GM15510 (cell line): ENCODE data around the gene TRA2B.
A peak's percentile ranks its signal among the peaks of the same experiment; 100 is the strongest.

Experiments used
- POLR2A ChIP-seq: IDR thresholded peaks from 3 replicates; pipeline ENCODE4 v1.6.1; 2011; ENCODE audit warnings: borderline replicate concordance; ENCODE audit not compliant: insufficient read length; ENCODE audit errors: extremely low read depth

Gene TRA2B

DNA sequence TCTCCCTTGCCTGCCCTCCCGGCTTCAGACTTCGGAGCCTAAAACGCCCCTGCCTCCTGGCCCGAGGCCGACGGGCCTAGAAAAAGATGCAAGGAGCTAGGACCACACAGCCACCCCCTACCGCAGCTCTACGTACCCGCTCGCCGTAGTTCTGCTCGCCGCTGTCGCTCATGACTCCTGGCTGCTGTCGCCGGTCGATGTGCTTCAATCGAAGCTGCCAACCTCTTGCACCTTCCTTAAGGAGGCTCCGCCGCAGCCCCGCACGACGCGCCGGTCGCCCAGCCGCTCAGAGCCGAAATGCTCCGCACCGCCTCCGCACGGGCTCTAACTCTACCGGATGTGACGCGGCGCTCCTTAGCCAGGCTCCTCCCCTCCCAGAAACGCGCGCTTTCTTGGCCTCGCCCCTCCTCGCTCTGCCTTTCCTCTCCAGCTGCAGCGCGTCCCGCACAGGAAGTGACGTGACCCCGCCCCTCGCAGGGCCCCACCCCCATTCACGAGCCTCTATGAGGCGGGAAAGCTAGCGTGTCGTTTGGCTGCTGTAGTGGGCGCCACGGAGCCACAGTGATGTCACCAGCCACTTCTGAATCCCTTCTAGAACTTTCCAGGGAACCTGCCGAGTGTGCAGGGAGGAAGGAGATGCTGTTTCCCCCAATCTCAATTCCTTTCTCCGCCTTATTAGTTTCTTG, at the start of gene TRA2B:
Gene TRA2B, minus strand, starts transcription at position 326 of the 686 bp plus-strand sequence. Its CDS starts 154 bp downstream, at position 172.
- TF ChIP-seq POLR2A = peak; percentile 100

DNA sequence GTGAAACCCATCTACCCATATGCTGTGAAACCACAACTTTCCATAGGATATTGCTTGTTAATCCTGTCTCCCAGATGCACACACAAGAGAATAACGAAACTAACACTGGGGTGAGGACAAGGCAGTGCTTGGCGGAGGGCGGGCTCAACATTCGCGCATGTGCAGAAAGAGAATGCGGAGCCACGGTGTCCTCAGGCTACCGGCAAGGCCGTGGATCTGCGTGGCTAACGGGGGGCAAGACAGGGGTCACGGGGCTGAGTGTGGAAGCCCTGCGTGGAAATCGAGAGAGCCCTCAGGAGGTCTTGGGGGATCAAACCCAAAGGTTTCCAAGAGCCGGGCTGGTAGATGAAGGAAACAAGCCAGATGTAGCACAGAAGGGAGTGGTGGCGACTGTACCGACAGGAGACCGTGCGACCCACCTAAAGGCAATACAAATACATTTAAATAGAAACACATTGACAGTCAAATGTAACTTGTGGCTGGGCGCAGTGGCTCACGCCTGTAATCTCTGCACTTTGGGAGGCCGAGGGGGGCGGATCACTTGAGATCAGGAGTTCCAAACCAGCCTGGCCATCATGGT, 48.5 kb upstream of the TRA2B start:
- no peak for TF ChIP-seq POLR2A

DNA sequence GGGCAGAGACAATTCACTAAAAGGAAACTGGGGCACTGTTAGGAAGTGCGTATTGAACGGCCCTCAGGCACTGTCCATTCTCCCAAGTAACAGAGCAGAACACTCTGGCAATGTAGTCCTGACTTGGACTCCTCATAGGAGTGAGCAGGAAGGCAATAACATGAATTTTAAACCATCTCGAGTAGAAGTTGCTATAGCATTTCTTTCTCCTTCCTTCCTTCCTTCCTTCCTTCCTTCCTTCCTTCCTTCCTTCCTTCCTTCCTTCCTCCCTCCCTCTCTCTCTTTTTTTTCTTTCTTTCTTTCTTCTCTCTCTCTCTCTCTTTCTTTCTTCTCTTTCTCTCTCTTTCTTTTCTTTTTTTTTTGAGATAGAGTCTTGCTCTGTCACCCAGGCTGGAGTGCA, 46.4 kb upstream of the TRA2B start:
- no peak for TF ChIP-seq POLR2A

DNA sequence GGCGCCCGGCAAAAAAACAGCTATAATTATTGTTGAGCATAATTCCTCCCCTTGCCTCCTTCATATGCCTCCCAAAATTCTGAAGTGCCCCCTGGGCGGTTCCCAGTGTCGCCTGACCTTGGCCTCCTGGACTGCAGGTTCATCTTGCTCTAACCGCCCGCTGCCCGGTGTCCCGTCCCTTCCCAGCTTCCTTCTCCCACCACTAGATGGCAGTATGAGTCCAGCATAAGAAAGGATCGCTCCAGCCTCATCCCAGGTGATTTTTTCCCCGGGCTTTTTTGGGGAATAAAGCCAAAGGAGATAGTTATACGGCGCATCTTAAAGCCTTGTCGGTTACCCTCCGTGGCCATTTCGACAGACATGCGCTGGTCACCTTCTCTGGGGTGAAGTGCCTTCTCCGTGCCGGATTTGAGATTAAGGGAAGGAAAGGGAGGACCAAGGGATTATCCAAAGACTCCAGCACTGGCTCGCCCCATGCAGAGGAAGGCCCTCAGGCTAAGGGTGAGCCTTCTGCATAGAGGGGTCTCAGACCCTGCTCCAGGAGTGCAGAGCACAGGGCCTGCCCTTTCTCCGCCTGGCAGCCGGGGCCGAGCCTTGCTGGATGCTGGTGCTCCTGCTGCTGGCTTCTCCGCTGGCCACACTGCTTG, 45.8 kb upstream of the TRA2B start:
- no peak for TF ChIP-seq POLR2A

DNA sequence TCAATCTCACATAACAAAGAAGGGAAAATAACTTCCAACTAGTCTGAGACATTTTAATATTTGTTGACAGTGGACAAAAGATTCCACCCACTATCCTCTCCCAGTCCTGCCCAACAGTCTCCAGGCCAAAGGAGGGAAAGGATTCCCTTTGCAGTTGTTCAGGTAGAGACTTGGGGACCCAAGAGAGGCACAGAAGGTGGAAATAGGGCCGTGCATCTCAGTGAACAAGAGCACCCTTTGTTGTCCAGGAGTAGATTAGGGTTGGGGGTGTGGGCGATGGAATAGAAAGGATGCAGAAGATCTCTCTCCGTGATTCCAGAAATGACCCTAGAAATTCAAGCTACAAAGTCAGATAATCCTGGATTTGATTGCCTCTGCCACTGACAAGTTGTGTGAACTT, 44.8 kb upstream of the TRA2B start:
- no peak for TF ChIP-seq POLR2A

DNA sequence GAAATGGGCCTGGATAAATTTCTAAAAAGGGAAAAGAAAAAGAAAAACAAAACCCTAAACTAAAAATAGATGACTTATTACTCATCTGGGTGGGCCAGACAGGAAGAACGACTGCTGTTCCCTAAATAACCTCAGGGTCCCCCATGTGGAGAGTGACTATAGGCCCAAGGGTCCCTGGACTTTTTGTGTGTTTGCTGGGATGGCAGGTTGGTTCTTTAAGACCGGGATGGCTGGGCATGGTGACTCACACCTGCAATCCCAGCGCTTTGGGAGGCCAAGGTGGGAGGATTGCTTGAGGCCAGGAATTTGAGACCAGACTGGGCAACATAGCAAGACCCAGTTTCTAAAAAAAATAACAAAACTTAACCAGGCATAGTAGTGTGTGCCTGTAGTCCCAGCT, 43.8 kb upstream of the TRA2B start:
- TF ChIP-seq POLR2A = no peak

DNA sequence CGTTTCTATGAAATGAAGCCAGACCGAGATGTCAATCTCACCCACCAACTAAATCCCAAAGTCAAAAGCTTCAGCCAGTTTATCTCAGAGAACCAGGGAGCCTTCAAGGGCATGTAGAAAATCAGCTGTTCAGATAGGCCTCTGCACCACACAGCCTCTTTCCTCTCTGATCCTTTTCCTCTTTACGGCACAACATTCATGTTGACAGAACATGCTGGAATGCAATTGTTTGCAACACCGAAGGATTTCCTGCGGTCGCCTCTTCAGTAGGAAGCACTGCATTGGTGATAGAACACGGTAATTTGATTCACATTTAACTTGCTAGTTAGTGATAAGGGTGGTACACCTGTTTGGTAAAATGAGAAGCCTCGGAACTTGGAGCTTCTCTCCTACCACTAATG, 41.9 kb upstream of the TRA2B start:
- no peak for TF ChIP-seq POLR2A

DNA sequence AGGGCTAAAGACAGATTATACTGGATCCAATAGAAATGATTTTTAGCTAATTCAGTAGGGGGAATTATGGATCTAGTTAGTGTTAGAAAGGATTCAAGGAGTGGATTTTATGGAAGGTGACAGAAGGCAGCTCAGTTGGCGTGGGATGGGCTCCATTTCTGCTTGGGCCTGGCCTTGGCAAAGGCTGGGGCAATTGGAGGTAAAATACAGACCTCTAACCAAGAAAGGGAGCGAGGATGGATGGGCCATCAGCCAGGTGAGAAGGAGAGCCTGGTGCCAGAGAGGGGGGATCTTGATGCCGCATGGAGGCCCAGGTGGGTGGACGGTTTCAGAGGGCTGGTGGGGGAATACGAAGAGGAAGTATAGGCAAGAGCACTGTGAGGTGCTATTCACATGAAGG, 40.7 kb upstream of the TRA2B start:
- no peak for TF ChIP-seq POLR2A

DNA sequence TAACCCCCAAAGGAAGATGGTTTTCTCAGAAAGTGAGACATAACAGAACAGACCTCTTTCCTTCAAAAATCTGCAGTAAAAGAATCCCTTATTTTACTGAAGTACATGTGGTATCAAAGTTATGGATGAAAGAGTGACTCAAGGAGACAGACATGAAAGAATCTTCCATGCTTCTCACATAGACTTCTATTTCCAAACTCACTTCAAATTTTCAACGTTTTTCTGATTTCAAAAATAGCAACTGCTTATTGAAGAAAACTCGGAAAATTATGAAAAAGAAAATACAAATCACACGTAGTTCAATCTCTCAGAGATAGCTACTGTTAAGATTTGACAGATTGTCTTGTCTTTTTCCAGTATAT, 39.8 kb upstream of the TRA2B start:
- no peak for TF ChIP-seq POLR2A

DNA sequence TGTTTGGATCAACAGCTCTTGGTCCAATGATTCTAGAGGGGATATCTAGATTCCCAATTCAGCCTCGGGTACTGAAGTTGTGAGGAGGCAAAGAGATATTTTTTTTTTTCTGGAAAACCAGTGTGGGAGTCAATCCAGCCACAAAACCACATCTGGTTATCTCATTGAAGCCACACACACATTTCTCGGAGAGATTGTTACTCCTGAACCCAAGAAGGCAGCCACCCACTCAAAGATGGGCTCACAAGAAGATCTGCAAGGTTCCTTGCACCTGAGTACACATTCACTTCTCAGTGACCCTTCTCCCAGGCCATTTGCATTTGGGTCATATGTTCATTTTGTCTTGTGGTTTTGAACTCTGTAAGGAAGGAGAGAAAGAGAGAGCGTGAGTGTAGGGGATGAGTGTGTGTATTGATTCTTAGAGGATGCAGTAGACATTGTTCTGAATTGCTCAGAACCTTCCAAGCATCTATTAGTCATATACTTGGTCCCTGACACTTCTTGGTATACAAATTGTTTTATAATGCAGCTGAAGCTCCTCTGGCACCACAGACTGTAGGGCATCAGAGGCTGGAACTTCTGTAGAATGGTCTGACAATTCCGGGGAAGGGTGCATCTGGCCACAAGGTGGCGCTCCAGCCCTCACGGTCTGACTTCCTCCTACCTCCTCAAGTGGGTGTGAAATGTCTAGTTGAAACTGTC, 39.3 kb upstream of the TRA2B start:
- no peak for TF ChIP-seq POLR2A

DNA sequence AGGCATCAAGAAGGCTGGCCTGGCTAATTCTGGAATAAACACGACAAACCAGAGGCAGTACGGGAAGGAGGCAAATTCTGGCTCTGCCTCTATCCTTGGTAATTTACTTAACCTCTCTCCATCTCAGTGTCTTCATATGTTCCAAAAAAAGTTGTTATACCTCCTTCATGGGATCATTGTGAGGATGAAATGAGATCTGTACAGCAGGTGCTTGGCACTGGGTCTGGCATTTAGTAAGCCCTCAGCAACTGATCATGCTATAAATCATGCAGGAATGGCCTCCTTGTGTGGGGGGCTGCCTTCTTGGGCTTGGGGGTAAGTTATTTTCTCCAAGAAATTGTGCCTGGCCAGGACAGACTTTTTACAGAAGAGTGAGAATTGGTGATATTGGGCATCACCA, 38.3 kb upstream of the TRA2B start:
- TF ChIP-seq POLR2A = no peak

DNA sequence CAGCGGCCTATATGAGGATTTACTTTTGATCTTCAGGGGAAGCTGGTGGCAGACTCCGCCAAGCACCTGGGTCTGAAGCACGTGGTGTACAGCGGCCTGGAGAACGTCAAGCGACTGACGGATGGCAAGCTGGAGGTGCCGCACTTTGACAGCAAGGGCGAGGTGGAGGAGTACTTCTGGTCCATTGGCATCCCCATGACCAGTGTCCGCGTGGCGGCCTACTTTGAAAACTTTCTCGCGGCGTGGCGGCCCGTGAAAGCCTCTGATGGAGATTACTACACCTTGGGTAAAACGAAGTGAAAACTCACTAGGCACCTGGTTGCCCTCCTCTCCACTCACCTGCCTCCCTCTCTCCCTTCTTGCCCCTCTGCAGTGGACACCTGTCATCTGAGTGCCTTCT, 33.8 kb upstream of the TRA2B start:
- TF ChIP-seq POLR2A = no peak

DNA sequence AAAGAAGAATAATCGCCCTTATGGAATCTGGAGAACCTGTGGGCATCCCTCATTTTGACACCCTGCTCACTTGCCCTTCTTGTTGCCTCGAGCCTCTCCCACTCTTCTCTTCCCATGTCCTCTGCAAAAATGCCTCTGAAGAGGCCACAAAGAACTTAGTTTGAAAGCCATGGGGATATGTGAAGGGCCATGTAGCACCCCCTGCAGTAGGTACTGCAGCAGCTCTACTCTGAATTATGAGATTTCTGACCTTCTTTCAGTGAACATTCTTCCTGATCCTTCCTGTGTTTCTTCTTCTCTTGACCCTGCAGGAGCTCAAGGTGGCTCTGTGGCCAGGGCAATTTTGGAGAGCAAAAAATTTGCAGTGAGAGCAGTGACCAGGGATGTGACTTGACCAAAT, 30.4 kb upstream of the TRA2B start:
- TF ChIP-seq POLR2A = no peak

DNA sequence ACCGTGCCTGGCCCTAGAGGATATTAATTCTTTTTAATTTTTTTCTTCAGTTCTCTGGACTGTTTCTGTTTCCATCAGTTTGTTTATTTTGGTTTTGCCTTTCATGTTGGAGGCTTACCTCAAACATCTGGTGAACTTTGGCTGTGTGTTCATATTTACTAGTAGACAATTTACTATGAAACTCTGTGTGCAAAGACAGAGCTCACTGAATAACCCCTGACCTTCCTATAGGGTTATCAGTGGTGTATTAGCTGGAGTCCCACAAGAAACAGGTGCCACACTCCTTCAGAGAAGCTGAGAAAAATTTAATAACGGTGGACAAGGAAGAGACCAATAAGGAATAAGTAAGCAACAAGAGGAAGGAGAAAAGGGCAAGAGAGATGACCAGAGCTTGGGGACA, 28.8 kb upstream of the TRA2B start:
- TF ChIP-seq POLR2A = no peak

DNA sequence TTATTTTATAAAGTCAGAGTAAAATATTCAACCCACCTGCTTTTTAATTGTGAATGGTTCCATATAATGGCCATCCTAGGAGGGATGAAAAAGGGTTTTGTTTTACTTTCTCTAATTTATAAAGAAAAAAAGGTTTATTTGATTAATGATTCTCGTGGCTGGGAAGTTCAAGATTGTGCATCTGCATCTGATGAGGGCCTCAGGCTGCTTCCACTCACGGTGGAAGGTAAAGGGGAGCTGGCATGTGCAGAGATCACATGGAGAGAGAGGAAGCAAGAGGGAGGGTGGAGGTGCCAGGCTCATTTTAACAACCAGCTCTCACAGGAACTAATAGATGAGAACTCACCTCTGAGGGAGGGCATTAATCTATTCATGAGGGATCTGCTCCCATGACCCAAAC, 27.7 kb upstream of the TRA2B start:
- no peak for TF ChIP-seq POLR2A
